Measurements from ENCODE around the gene ITGAL. TPM values are rescaled to one million over a fixed set of nuclear protein-coding genes. Genes with fewer than 3 reads are reported as not detected.

The ITGAL gene
- total and polyA plus RNA-seq, 2 of the 13 experiments (the other 11 are each of a cell fraction or from before 2014, with no cell fraction given), result 0.86 to 1.2 TPM

GRCh38 chr16:30445408-30446202 lies 26.9 kb upstream of the ITGAL start, which contains the start of gene SEPHS2 (continued):
- peak; percentile 70; the same call in 1 of the 2 replicates for TF ChIP-seq AFF4 (CRISPR knock-in tag; IDR thresholded peaks at IDR 0.05)
- no peak for TF ChIP-seq ATAD3A (CRISPR knock-in tag; IDR thresholded peaks at IDR 0.05)
- peak; percentile 77; the same call in 1 of the 2 replicates for TF ChIP-seq ATF1 (CRISPR knock-in tag; IDR thresholded peaks at IDR 0.05)
- peak; percentile 76; the same call in 1 of the 2 replicates for TF ChIP-seq FOXK2 (IDR thresholded peaks at IDR 0.05)
- peak; percentile 57; the same call in 1 of the 2 replicates for TF ChIP-seq DMAP1 (CRISPR knock-in tag; IDR thresholded peaks at IDR 0.05)
- TF ChIP-seq, protein P1, sequence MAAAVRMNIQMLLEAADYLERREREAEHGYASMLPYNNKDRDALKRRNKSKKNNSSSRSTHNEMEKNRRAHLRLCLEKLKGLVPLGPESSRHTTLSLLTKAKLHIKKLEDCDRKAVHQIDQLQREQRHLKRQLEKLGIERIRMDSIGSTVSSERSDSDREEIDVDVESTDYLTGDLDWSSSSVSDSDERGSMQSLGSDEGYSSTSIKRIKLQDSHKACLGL (CRISPR knock-in tag; IDR thresholded peaks at IDR 0.05), result peak; percentile 89; the same call in 1 of the 2 replicates
- TF ChIP-seq RFX5 (IDR thresholded peaks at IDR 0.05; ENCODE audit: low read depth, low read length), result no peak
- TF ChIP-seq ZNF383 (CRISPR knock-in tag; IDR thresholded peaks at IDR 0.05; ENCODE audit: borderline replicate concordance), result no peak
- no peak for TF ChIP-seq ZNF878 (CRISPR knock-in tag; IDR thresholded peaks at IDR 0.05)
- no peak for TF ChIP-seq DNMT3B (CRISPR knock-in tag; conservative IDR thresholded peaks at IDR 0.05)
- TF ChIP-seq MNT (IDR thresholded peaks at IDR 0.05), result peak; percentile 58
- TF ChIP-seq ZNF264 (CRISPR knock-in tag; IDR thresholded peaks at IDR 0.05), result peak; percentile 49; the same call in 1 of the 2 replicates
- TF ChIP-seq RCOR2 (CRISPR knock-in tag; IDR thresholded peaks at IDR 0.05), result 0 out of 2 replicates have a peak, but pooled peaks have one; percentile 35
- TF ChIP-seq KLF6 (CRISPR knock-in tag; IDR thresholded peaks at IDR 0.05), result no peak; the same call in 1 of the 2 replicates
- 0 out of 2 replicates have a peak, but pooled peaks have one; percentile 66 for TF ChIP-seq ZNF724P (CRISPR knock-in tag; IDR thresholded peaks at IDR 0.05; ENCODE audit: borderline replicate concordance)
- no peak for TF ChIP-seq ZNF737 (CRISPR knock-in tag; IDR thresholded peaks at IDR 0.05; ENCODE audit: borderline replicate concordance)
- TF ChIP-seq ZNF17 (CRISPR knock-in tag; IDR thresholded peaks at IDR 0.05), result no peak
- TF ChIP-seq ZNF138 (CRISPR knock-in tag; IDR thresholded peaks at IDR 0.05; ENCODE audit: low read depth), result no peak; the same call in 1 of the 2 replicates
- 0 out of 2 replicates have a peak, but pooled peaks have one; percentile 16 for TF ChIP-seq KDM3A (CRISPR knock-in tag; IDR thresholded peaks at IDR 0.05; ENCODE audit: low read depth)
- no peak for TF ChIP-seq ZNF282 (IDR thresholded peaks at IDR 0.05; ENCODE audit: partially characterized antibody)
- TF ChIP-seq TBL1XR1 (IDR thresholded peaks at IDR 0.05; ENCODE audit: borderline replicate concordance, low read length, partially characterized antibody), result no peak
- TF ChIP-seq ZNF777 (CRISPR knock-in tag; IDR thresholded peaks at IDR 0.05), result no peak
- no peak for TF ChIP-seq NR3C1 (CRISPR knock-in tag; IDR thresholded peaks at IDR 0.05)
- peak; percentile 79 for TF ChIP-seq ZNF883 (CRISPR knock-in tag; IDR thresholded peaks at IDR 0.05; ENCODE audit: not compliant biosample characterization)
- TF ChIP-seq ZC3H13 (CRISPR knock-in tag; IDR thresholded peaks at IDR 0.05), result no peak
- TF ChIP-seq ZFP82 (CRISPR knock-in tag; IDR thresholded peaks at IDR 0.05; ENCODE audit: borderline replicate concordance), result no peak
- TF ChIP-seq ZNF567 (CRISPR knock-in tag; IDR thresholded peaks at IDR 0.05; ENCODE audit: borderline replicate concordance), result peak; percentile 1; the same call in 1 of the 2 replicates
